ENCODE data around the gene ULK4.

The ULK4 gene

DNA sequence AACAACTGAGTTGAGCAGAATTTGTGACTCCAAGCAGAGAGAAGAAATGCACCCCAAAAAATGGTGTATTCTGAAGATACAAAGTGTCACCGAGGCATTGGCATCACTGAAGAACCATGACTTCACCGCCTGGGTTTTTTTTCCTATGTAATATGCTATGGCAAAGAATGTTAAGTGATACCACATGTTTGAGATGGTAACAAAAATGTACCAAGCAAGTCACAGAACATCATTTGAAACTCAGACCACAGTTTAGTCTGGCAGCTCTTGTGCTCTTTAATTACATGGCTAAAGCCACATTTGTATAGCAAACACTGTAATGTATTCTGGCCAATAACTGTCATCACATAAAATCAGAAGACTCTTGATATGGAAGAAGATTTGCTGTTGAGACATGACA, 323.5 kb downstream of the ULK4 start:
- no peak for DNase-seq (ENCODE audit: low spot score)

DNA sequence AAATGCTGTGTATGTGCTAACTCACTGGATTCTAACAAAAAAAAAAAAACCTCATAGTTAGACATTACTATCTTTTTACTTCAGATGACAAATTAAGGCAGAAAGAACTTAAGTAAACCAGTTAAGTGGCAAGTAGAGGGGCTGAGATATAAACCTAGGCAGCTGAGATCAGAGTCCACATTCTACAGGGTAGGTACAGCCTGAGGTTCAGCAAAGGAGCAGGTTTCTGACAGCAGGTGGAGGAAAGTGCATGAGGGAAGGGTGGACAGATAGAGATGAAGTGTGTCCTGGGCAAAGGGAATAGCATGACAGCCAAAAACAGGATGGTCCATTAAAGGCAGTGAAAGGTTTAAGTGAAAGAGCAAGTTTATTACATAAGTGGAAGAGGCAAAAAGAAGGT, 329.2 kb downstream of the ULK4 start:
- no peak for DNase-seq (ENCODE audit: low spot score)

DNA sequence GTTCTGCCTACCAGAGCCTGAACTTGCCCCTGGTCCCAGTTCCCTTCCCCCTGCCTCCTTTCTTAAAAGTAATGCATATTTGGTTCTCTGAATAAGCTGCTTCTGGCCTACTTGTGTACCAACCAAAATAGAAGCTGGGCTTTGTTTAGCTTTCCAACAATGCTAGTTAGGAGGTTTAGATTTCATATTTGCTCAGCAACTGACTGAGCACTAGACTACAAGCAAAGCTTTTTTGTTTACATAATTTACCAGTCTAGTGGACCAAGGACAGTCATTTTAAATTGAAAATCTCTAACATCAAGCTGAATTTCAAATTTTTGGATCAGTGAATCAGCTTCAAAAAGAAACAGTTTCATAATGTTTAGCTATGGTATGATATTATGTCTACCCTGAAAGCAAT, 331.2 kb downstream of the ULK4 start:
- no peak for DNase-seq (ENCODE audit: low spot score)

DNA sequence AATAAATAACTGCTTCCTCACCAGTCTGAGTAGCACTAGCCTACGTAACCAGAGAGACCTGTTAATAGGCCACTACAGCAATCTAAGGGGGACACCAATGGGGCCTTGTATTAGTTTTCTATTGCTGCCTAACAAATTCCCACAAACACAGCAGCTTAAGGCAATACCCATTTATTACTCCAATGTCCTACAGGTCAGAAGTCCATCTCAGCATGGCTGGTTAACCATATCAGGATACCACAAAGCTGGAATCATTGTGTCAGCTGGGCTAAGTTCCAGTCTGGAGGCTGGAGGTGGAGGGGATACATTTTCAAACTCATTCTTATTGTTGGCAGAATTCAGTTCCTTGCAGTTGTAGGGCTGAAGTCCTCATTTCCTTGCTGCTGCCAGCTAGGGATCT, 331.9 kb downstream of the ULK4 start:
- no peak for DNase-seq (ENCODE audit: low spot score)

DNA sequence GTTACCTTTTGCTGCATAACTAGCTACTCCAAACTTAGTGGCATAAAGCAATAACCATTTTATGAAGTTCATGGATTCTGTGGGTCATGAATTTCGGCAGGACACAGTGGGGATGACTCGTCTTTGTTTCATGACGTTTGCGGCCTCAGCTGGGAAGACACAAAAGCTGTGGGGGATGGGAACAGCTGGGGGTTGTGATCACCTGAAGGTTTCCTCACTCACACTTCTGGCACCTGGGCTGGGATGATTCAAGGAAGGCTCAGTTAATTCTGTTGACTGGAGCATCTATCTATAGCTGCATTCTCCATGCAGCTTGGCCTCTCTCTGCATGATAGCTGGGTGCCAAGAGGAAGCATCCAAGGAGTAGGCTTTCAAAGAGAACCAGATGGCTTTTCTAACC, 332.8 kb downstream of the ULK4 start:
- no peak for DNase-seq (ENCODE audit: low spot score)

DNA sequence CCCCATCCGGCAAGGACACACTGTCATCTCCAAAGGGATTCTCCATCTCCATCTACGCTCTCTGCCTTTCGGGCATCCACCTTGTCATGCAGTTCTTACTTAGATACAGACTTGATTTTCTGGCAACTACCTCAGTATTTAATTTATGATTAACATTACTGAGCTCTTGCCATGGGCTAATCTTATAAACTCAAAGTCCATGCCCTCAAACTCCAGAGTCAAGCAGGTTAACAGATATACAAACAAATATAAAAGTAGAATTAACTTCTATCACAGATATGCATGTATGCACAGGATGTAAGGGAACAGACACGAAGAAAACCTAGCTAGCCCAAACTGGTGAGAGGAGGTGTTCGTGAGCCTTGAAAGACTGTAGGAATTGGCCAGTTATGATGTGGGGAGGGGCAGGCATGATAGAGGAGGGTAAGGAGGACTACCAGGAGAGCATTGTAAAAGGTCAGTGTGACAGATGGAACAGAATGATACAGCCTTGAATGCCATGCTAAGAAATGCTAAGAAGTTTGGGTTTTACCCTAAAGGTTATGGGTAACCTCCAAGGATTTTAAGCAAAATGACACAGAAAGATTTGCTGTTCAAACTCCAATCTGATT, 334.3 kb downstream of the ULK4 start:
- no peak for DNase-seq (ENCODE audit: low spot score)

DNA sequence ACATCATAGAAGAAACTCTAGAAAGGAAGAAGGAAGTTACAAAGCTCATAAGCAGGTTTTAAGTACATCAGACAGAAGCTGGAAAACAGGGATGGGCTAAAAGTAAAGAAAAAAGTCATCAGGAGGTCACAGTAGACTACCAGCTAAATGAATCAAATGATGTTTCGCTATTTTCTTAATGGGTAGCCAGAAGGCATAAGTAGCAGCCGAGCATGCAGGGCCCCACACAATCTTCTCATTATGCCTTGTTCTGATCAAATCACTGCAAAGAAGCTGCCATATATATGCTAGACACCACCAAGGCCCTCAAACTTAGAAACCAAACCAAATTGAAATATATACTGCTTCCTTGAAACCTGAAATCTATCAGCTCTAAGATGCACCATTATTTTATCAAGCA, 349.1 kb downstream of the ULK4 start:
- DNase-seq (ENCODE audit: low spot score), result no peak

DNA sequence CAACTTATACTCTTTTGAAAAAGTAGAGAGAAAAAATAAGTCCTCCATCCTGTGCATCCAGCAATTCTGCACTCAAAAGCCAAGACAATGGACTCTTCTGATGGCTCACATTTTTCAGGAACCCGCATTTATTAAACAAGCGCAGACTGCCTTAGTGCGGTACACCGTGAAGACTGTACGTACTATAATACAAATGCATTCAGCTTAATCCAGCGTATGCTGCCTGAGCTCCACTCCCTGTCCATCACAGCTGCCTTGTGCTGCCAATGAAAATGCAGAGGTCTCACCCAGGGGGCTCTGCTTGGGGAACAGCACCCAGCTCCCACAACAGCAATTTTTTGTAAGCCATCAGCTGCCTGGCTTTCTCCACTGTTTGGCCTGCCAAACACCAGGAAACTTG, 350.9 kb downstream of the ULK4 start:
- no peak for DNase-seq (ENCODE audit: low spot score)

DNA sequence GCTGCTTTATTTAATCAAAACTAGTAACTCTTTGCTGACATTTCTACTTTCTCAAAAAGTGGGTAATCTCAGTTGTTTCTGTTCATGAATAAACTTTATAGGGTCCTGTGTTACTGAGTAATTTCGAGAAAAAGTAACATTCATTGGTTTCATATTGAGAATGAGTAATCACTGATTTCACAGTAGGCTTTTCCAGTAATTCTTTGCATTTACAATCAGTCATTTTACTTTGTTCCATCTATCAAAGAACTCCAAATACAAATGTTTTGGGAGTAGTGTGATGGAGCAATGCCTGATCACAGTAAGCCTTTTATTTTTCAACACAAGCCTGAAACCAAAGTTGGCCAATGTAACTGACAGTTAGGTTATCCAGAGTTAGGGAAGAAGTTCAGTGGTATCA, 353.6 kb downstream of the ULK4 start:
- DNase-seq (ENCODE audit: low spot score), result no peak

DNA sequence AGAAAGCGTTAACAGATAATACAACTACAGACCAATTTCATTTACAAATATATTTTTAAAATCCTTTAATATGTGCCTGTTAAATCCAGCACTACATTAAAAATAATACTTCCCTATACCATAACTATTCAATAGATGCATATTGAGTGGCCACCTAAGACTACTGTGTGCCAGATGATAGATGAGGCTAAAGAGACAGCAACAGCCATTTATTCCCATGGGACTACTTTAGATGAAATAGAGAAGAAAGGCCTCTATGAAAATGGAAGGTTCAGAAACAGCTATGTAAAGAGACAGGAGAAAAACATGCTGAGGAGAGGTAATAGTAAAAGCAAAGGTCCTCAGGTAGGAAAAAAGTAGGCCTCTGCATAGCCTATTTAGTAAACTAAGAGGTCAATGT, 358.1 kb downstream of the ULK4 start:
- DNase-seq (ENCODE audit: low spot score), result no peak

DNA sequence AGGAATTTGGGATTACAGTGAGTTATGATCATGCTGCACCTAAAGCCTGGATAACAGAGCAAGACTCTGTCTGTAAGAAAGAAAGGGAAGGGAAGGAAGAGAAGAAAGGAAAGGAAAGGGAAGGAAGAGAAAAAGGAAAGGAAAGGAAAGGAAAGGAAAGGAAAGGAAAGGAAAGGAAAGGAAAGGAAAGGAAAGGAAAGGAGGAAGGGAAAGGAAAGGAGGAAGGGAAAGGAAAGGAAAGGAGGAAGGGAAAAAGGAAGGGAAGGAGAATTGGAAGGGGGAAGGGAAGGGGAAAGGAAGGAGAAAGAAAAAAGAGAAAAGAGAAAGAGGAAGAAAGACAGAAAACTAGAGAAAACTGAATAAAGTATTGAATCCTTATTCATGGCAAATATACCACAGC, 359.8 kb downstream of the ULK4 start:
- no peak for DNase-seq (ENCODE audit: low spot score)

DNA sequence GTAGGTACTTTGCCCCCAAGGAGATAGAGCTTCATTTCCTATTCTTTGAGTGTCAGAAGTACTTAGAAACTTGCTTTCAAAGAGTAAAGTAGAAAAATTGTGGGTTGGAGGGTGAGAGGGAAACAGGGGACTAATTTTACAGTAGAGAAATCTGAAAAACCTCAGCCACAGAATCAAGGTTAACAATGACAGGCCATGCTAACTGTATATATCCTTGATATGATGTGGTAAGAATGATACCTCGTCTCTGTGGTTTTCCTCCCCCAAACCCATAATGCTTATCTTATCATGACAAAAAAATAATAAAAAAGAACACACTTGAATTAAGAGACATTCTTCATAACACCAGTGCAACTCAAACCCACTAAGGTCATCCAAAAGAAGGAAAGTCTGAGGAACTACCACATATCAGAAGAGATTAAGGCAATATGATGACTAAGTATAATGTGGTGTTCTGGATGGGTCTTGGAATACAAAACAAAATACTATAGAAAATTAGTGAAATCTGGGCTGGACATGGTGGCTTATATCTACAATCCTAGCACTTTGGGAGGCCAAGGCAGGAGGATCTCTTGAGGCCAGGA, 360.4 kb downstream of the ULK4 start:
- no peak for DNase-seq (ENCODE audit: low spot score)

DNA sequence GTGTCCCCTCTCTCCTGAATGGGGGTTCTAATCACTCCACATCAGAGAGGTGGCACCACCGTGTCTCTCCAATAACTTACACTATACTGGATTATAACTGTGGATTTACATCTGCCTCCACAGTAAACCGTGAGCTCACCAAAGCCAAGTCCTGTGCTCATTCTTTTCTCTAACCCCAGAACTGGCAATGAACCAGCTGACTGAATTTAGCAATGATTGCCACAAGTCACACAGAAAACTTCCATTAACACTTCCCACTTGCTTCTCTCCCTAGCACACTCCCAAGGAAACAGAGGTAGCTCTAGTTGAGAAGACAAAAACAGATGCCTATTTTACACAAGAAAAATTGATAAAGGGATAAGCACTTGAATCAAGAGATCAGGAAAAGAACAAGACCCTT, 361.3 kb downstream of the ULK4 start:
- DNase-seq (ENCODE audit: low spot score), result no peak

DNA sequence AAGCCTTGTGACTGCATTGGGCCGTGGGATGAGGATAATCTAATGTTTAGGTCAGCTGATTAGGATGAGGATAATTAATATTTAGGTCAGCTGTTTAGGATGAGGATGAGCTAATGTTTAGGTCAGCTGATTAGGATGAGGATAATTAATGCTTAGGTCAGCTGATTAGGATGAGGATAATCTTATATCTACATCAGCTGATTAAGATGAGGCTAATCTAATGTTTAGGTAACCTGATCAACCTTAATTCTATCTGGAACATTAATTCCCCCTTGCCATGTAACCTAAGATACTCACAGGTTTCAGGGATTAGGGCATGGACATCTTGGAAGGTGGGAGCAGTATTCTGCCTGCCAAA, 362.8 kb downstream of the ULK4 start:
- no peak for DNase-seq (ENCODE audit: low spot score)

DNA sequence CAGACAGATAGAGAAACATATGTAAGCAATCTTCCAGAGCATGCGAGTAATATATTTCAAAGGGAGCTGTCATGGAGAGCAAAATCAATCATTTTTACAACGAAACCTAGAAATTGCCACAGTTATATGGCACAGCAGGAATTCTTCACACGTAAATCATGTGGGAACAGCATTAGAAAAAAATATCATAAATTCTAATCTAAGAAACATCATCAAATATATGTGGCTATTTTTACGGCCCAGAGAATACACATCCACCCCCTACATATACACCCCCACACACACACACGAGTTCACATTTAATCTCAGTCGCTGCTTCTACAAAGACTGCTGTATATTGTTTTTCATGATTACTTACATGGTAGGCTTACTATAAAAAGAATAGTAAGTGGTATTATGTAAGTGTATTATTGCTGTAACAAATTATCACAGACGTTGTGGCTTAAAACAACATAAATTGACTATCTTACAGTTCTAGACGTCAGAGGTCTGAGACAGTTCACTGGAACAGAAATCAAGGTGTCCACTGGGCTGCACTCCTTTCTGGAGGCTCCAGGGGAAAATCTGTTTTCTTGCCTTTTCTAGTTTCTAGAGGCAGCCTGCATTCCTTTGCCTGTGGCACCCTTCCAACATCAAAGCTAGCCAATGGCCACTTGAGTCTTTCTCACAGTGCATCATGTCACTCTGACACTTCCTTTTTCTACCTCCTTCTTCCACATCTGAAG, 363.3 kb downstream of the ULK4 start:
- DNase-seq (ENCODE audit: low spot score), result no peak

DNA sequence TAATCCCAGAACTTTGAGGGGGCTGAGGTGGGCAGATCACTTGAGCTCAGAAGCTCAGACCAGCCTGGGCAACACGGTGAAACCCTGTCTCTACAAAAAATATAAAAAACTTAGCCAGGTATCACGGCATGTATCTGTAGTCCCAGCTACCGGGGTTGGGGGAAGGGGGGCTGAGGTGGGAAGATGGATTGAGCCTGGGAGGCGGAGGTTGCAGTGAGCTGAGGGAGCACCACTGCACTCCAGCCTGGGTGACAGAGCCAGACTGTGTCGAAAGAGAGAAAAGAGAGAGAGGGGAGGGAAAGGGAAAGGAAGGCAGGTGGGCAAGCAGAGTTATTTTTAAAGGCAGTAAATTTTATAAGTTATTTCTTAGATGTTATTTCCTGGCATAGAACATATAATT, 368.1 kb downstream of the ULK4 start:
- DNase-seq (ENCODE audit: low spot score), result no peak

DNA sequence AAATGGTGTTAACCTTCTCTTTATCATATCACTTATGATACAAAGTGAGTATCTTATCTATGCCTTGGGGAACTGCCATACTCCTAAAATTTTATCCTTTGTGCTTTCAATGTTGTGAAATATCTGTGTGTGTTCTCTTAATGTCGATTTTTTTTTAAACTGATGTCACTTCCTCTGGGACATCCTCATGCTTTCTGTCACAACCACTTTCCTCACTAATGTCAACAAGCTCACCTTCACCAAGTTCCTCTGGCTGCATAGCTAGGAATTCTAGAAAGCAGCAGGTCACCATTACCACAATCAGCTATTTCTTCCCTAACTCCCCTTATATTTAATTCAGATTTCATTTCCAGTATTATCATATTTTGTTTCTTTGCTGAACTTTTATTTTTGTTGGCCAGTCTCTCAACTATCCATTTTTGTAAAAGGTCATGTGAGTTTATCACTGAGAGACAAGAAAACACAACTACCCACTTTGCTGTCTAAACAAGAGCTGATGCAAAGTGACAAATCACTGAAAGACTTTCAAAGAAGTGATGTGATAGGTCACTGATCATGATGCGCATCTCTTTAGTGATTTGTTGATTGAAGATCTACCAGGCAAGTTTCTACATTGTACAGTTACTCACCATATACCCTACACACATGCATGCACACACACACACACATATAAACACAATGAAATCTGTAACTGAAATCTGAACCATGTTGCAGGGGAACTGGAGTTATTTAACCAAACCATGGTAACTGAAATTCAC, 369.0 kb downstream of the ULK4 start:
- DNase-seq (ENCODE audit: low spot score), result no peak

DNA sequence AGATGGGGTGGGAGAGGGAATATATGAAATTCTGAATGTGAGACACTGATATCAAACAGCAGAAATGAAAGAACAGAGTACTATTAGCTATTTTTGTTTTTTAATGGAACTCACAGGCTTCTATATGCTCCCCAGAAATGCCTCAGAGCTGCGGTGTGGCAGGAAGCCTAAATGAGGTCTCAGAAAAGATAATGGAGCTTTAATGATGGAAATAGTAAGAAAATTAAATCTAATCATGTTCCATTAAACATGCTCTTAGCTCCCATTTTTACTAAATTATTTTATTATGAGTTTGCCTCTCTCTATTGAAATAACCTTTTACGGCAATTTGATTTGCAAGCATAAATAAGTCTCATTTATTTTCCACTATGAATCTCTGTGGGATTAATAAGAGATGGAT, 378.9 kb downstream of the ULK4 start:
- no peak for DNase-seq (ENCODE audit: low spot score)

DNA sequence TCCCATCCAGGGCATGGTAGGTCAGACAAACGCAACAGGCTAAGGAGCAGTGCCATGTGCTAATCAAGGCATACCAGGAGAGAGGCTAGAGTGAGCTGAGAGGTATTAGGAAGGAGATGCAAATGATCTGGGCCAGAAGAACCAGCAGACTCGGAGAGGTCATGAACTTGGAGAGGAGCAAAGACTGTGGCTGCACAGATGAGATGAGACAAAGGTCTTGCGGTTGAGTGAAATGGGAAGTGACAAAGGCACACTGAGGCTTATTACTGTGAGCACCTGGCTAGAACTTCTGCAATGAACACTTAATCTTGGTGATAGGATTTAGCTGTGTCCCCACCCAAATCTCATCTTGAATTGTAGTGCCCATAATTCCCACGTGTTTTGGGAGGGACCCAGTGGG, 380.2 kb downstream of the ULK4 start:
- DNase-seq (ENCODE audit: low spot score), result no peak

DNA sequence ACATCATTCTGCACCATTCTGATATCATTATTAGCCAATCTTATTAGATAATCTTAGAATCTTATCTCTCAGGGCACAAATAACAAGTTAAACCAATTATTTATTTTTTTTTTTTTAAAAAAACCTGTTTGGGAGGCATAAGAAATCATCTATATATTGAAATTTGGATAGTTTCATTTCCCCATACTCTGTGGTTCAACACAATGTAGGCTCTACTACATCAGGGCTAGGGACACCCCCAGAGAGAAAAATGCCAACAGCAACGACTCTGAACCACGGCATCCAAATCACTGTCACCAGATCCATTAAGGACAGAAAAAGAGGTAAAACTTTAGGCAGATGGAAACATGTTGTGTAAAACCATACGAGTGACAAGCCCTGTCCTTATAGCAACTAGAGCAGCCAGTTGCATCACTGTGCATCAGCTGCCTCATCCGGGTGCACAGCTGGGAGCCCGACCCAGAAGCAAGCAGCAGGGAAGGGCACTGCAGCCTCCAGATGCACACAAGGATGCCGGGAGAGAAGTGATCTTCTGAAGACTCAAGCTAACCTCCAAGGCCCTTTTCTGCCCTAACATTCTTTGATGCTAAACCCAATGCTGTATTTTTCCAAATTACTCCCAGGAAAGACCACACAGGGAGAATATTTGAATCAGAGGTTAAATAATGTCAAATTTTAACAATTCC, 381.5 kb downstream of the ULK4 start:
- DNase-seq (ENCODE audit: low spot score), result no peak

DNA sequence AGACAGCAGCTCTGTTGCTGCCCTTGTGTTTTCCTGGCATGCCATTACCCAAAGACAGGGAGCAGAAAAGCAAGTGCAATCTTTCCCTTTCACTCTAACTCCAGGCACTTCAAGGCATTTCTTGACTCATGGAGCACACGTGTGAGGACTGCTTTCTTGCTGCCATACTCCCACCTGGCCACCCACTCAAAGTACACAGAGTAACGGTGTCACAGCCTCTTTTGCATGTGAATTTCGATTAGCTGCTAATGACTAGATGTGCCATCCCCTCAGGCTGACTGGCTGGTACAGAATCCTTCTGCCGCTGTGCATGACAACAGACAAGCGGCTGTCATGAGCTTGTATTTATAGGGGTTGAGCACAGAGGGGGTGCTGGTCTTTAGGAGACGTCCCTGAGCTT, 382.0 kb downstream of the ULK4 start:
- no peak for DNase-seq (ENCODE audit: low spot score)

DNA sequence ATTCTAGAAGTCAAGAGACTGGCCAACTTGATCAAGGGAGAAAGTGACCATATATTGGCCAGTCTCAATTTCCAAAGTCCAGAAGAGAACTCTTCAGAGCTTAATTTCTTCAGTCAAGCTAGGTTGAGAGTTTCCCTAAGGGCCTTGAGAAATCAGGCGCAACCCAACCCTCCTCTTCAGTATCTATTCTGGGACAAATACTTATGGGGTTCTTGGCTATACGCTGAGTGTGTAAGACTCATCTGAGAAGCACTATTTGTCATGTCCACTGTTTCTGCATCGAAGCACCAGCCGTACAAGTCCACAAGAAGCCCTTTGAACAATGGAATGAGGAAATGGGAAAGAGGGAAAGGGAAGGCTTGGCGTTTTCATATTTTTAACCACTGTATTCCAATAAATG, 383.1 kb downstream of the ULK4 start:
- DNase-seq (ENCODE audit: low spot score), result no peak

DNA sequence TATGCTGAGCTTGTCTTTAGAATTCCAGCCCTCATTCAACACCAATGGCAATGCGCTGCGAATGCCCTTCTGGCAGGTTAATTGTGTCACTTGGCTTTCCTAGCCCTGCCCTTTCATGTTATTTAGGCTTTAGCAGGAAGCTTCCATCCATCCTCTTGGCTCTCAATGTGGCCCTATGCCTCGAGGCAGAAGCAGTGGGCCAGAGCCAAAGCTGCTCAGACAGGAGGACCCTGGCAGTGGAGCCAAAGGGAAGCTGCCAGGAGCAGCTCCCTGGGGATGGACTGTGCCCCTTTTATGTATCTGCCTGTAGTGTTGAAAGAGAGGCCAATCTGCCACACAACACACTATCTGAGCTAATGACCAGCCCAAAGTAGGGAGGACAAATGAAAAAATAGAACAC, 386.2 kb downstream of the ULK4 start:
- DNase-seq (ENCODE audit: low spot score), result no peak
